LNCaP clone FGC (cell line): ENCODE data around the gene TPSD1.

ENCODE experiments used
- DNase-seq: peaks from one replicate; pipeline ENCODE4 v3.0.0-alpha.2; 2011; ENCODE audit warnings: low read depth
- H3K4me3 ChIP-seq: 2 replicates; pipeline ENCODE4 v1.5.1; 2011; ENCODE audit warnings: mild to moderate bottlenecking, low read depth, low read length, control low read depth
- TF ChIP-seq, protein P1 (sequence below): IDR thresholded peaks from 2 replicates; pipeline ENCODE4 v1.5.1; 2012; ENCODE audit warnings: mild to moderate bottlenecking; ENCODE audit not compliant: control insufficient read depth, insufficient read depth; ENCODE audit errors: extremely low read depth

TPSD1 gene

DNA sequence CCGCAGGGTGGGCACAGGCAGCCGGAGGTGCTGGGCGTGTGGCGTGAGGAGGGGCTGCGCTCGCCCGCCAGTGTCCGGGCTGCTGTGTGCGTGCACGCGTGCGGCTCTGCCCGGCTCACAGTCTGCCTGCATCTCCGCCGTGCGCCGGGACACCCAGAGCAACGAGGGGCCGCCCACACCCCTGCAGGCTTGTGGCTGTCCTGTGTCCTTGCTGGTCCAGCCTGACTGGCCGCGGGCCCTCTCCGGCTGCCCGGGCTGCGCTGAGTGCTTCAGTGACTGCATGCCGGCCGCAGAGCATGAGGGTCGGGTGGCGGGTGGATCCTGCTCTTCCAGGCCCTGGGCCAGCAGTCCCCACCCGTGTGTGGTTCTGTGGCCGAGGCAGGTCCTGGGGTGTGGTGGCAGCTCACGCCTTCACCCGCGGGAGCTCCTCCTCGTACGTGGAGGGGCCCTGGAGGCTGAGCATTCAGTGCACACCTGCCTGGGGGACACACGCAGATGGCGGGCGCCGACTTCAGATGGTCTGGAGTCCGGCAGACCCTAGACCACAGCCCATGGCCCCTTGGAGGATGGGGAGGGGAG is 43.2 kb upstream of the TPSD1 start:
- no peak for DNase-seq
- H3K4me3 ChIP-seq = no peak overlapping the region
- TF ChIP-seq, protein P1, sequence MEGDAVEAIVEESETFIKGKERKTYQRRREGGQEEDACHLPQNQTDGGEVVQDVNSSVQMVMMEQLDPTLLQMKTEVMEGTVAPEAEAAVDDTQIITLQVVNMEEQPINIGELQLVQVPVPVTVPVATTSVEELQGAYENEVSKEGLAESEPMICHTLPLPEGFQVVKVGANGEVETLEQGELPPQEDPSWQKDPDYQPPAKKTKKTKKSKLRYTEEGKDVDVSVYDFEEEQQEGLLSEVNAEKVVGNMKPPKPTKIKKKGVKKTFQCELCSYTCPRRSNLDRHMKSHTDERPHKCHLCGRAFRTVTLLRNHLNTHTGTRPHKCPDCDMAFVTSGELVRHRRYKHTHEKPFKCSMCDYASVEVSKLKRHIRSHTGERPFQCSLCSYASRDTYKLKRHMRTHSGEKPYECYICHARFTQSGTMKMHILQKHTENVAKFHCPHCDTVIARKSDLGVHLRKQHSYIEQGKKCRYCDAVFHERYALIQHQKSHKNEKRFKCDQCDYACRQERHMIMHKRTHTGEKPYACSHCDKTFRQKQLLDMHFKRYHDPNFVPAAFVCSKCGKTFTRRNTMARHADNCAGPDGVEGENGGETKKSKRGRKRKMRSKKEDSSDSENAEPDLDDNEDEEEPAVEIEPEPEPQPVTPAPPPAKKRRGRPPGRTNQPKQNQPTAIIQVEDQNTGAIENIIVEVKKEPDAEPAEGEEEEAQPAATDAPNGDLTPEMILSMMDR = no peak

DNA sequence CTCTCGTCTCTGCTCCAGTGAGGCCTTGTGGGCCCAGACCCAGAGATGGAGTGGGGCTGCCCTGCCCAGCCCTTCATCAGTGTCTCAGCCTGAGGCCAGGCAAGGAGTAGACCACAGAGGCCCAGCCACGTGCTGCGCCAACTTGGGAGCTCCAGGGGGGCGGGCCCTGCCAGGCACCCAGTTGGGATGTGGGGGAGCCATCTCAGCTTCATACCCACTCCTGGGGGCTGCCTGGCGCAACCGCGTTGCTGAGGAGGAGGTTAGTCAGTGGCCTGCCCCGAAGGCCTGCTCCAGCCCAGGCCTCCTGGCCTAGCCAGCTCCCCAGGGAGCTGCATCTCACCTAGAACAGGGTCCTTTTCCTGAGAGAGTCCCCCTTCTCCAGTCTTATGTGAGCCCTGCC is 42.6 kb upstream of the TPSD1 start:
- TF ChIP-seq, protein P1 = no peak
- H3K4me3 ChIP-seq = no peak overlapping the region
- no peak for DNase-seq

DNA sequence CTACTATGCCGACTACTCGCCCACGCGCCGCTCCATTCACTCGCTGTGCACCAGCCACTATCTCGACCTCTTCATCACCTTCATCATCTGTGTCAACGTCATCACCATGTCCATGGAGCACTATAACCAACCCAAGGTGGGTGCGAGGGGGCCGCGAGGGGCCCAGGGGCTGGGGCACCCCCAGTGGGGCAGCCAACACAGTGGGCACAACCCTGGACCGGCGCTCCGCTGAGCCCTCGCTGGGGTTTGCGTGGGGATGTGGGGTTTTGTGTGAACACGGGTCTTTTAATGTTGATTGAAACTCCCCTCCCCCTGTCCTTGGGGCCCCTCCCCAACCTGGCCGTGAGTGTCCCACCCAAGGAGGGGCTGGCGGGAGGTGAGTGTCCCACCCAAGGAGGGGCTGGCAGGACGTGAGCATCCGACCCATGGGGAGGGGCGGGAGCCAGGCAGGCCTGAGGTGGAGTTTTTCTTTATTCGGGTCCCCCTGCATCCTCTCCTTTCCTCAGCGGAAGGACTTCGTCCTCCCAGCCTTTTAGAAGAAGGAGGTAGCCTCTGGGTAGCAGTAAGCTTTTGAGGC is 42.0 kb upstream of the TPSD1 start:
- TF ChIP-seq, protein P1 = no peak
- no peak overlapping the region for H3K4me3 ChIP-seq
- no peak for DNase-seq

DNA sequence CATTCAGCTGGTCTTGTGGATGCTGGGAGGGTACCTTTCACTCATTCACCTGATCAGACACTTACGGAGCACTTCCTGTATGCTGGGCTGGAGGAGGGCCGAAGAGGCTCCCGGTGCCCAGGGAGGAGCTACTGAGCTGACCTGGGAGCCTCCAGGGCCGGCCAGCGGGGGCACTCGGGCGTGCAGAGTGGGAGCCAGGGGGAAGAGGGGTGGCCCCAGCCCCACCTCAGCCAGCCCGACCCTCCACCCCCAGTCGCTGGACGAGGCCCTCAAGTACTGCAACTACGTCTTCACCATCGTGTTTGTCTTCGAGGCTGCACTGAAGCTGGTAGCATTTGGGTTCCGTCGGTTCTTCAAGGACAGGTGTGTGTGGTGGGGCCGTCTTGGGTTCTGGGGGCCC is 41.1 kb upstream of the TPSD1 start:
- TF ChIP-seq, protein P1 = no peak
- no peak overlapping the region for H3K4me3 ChIP-seq
- no peak for DNase-seq

DNA sequence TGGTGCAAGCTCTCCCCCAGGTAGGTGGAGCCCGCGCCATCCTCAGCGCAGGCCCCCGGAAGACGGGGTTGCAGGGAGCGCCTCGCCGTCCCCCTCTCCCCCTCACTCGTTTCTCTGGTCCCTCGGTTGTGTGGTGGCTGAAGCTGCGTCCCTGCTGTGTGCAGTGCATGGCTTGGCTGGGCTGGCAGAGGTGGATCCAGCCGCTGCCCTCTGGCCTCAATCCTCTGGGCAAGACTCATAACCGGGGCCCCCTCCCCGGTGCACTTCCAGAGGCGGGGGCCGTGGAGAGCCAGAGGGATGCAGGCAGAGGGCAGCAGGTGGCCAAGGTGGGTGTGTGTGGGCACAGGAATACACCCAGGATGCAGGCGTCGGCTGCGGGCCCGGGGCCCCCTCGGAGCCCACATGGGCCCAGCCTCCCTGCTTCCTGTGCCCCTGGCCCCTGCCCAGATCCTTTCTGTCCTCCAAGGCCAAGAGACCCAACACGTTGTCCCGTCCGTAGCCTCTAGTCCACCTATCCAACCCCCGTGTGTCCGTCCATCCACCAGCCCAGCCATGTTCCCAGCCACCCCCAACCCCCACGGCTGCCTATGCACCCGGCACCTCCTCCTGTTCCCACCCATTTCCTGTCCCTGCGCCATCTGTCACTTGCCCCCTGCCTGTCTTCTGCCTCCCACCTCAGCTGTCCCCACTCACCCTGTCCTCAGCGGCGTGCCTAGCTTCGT is 40.1 kb upstream of the TPSD1 start:
- TF ChIP-seq, protein P1 = no peak
- H3K4me3 ChIP-seq = no peak overlapping the region
- no peak for DNase-seq

DNA sequence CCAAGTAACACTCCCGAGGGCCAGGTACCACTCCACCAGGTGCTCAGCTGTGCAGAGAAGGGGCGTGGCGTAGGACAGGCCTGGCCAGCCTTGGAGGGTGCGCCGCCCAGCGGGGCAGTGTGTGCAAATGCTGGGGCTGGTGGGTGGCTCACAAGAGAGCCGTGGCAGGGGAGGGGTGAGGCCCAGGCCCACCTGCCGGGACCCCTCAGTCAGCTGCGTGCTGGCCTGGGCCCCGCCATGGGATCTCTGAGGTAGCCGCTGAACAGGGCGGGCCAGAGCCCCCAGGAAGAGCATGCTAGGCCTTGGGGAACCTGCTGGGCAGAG is 39.6 kb upstream of the TPSD1 start:
- DNase-seq = no peak

More for the DNA sequence above, 39.6 kb upstream of the TPSD1 start:
- no peak overlapping the region for H3K4me3 ChIP-seq
- TF ChIP-seq, protein P1 = peak; percentile 8; the same call in 1 of the 2 replicates
